GM10266 (cell line): ENCODE measurements around the gene PDZD2.

Experiments
- DNase-seq: peaks from one replicate; pipeline ENCODE4 v3.0.0; 2012; ENCODE audit errors: extremely low spot score
- TF ChIP-seq, protein P1 (sequence below): IDR thresholded peaks from 2 replicates; pipeline ENCODE4 v1.5.1; 2012; ENCODE audit warnings: mild to moderate bottlenecking, low read depth; ENCODE audit not compliant: control insufficient read depth, insufficient read depth; ENCODE audit errors: missing control alignments

The PDZD2 gene

DNA sequence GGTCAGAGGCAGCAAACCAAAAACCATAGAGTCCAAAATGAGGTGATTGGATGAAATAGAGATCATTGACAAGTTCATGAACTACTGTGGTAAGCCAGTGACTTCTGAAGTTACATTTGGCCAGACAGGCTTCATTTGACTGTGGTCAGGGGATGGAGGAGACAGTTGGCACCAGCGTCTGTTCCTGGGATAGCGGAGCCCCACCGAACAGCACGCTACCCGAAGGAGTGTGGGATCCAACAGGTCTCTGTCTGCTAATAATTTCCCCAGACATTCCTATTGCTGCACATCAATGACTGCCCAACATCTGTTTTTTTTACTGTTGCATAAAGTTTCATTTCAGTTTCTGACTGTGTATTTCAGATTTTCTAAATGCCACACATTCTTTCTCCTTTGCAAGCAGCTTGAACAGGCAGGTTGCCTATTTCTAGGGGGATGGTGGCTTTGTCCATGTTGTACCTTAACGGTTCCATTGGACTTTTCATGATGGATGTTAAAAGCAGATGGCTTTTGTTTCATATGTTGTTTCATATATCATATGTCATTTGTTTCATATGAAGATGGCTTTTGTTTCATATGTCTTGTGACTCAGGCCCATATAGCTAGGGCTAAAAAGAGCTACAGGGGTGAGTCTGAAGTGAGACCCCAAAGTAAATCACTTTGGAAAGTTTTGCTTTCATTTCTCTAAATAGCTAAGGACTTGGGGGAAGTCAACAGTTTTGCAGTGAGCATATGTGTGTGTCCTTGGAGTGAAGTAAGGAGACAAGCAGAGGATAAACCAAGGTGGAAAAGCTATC lies 354.4 kb downstream of the PDZD2 start:
- no peak for DNase-seq
- TF ChIP-seq, protein P1, sequence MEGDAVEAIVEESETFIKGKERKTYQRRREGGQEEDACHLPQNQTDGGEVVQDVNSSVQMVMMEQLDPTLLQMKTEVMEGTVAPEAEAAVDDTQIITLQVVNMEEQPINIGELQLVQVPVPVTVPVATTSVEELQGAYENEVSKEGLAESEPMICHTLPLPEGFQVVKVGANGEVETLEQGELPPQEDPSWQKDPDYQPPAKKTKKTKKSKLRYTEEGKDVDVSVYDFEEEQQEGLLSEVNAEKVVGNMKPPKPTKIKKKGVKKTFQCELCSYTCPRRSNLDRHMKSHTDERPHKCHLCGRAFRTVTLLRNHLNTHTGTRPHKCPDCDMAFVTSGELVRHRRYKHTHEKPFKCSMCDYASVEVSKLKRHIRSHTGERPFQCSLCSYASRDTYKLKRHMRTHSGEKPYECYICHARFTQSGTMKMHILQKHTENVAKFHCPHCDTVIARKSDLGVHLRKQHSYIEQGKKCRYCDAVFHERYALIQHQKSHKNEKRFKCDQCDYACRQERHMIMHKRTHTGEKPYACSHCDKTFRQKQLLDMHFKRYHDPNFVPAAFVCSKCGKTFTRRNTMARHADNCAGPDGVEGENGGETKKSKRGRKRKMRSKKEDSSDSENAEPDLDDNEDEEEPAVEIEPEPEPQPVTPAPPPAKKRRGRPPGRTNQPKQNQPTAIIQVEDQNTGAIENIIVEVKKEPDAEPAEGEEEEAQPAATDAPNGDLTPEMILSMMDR = no peak

DNA sequence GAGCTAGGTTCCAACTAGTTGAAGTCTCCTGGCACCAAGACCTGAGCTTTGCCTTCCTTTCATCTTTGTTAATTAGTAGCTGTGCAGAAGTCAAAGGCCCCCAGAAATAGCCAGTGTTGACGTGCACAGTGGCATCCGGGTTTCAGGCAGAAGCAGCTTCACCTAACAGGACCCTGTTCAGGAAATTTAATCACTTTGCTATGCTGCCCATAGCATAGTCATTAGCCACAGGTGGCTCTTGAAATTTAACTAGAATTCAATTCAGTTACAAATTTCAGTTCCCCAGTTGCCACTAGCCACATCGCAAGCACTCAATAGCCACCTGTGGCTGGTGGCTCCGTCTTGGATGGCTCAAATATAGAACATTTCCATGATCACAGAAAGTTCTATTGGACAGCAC lies 356.1 kb downstream of the PDZD2 start:
- no peak for DNase-seq
- TF ChIP-seq, protein P1 = no peak

DNA sequence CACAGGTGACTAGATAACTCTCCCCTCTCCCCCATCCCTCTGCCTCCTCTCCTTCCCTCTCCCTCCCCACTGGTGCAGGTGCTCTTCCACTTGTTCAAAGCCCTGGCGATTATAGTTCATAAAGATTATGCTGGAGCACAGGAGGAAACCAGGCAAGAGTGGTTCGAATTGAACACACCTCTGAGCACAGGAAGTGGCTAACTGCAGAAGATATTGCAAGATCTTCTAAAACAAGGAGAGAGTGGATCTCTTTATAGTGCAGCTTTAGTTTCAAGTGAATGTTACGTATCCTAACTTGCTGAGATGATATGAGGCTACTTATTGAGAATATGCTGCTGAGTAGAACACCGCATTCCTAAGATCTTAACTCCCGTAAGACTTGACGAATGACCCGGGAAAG lies 356.8 kb downstream of the PDZD2 start:
- TF ChIP-seq, protein P1 = no peak
- DNase-seq = no peak

DNA sequence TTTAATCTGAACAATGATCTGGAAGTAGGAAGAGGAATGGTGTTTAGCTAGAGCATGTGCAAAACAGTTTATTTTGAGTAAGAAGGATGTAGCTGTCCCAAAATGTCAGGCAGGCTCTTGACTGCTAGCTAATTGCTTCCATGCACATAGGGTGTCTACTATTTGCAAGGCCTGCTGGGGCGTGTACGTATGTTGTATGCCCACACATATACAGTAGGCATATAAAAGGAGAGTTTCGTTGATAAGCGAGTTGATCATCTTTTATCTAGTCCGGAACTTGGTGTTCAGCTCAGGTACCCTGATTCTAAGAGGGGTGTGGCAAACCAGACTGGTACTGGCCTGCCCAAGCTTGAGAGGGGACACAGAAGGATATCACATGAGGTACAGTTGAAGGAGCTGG lies 358.0 kb downstream of the PDZD2 start:
- TF ChIP-seq, protein P1 = no peak
- no peak for DNase-seq

DNA sequence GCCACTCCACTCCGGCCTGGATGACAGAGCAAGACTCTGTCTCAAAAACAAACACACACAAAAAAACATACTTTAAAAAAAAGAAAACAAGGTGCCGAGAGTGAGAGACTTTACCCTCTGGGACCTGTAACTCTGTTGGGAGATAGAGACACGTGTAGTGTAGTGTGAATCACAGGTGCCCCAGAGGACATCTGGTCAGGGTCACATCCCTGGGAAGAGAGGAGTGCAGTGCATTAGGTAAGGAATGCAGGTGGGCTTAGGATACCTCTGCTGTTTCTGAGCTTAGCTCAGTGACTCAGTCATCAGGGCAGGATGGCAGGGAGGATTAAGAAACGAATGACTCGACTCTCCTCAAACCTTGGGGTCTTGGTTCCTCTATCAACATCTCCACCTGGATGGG lies 360.5 kb downstream of the PDZD2 start:
- TF ChIP-seq, protein P1 = no peak
- DNase-seq = no peak

DNA sequence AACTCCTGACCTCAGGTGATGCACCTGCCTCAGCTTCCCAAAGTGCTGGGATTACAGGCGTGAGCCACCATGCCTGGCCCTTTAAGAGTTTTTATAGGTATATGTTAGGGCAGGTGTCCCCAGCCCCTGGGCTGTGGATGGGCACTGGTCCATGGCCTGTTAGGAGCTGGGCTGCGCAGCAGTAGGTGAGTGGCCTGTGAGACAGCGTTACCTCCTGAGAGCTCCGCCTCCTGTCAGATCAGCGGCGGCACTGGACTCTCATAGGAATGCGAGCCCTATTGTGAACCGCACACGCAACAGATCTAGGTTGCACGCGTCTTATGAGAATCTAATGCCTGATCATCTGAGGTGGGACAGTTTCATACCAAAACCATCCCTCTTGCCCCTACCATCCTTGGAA lies 361.8 kb downstream of the PDZD2 start:
- DNase-seq = no peak
- TF ChIP-seq, protein P1 = no peak

DNA sequence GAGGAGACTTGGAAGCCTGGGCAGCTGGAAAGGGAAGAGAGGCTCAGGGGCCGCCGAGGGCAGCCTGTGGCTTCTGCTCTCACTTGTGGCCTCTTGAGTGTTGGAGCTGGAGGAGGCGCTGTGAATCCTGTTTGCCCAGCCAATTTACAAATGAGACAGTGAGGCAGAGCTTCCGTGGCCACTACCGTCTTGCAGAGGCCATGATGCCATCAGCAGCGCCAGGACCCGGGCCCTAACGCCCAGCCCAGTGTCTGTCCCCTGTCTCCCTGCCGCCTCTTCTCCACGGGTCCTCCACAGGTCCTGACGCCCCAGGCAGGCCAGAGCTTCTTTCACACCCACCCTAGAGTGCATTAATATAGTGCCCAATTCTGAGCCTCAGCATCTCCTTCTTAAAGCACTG lies 362.4 kb downstream of the PDZD2 start:
- TF ChIP-seq, protein P1 = no peak
- no peak for DNase-seq
